ENCODE measurements around the gene GLT8D2.
"Not testable (repeated sequence)": the region's sequence is repeated elsewhere in the genome, so short reads cannot be mapped to it uniquely, and the experiment has no call there.

Gene GLT8D2

GRCh38 chr12:104054681-104055346 is 4.8 kb upstream of the GLT8D2 start:
- in situ Hi-C loops (cut with HindIII; ENCODE audit: low sequenced_read_pairs): no loop called here

GRCh38 chr12:104050436-104050835 is 449 bp upstream of the GLT8D2 start:
- in situ Hi-C loops (cut with HindIII; ENCODE audit: low sequenced_read_pairs): no loop called here

GRCh38 chr12:104049278-104049902 is 597 bp downstream of the GLT8D2 start:
- in situ Hi-C loops (cut with HindIII; ENCODE audit: low sequenced_read_pairs): no loop called here

GRCh38 chr12:104048811-104049210 is 1.2 kb downstream of the GLT8D2 start:
- in situ Hi-C loops (cut with HindIII; ENCODE audit: low sequenced_read_pairs): no loop called here

- in situ Hi-C loops (cut with HindIII; ENCODE audit: low sequenced_read_pairs): no loop called here
Observed at GRCh38 chr12:104048162-104048561, 1.8 kb downstream of the GLT8D2 start.

- in situ Hi-C loops (cut with HindIII; ENCODE audit: low sequenced_read_pairs): no loop called here
Observed at GRCh38 chr12:104046306-104046705, 3.7 kb downstream of the GLT8D2 start.

GRCh38 chr12:104044158-104044557 is 5.8 kb downstream of the GLT8D2 start:
- in situ Hi-C loops (cut with HindIII; ENCODE audit: low sequenced_read_pairs): no loop called here

GRCh38 chr12:104042580-104042979 is 7.4 kb downstream of the GLT8D2 start:
- in situ Hi-C loops (cut with HindIII; ENCODE audit: low sequenced_read_pairs): no loop called here

- in situ Hi-C loops (cut with HindIII; ENCODE audit: low sequenced_read_pairs): not testable (repeated sequence)
Observed at GRCh38 chr12:104039769-104040168, 10.2 kb downstream of the GLT8D2 start.

- in situ Hi-C loops (cut with HindIII; ENCODE audit: low sequenced_read_pairs): not testable (repeated sequence)
Observed at GRCh38 chr12:104036143-104036542, 13.8 kb downstream of the GLT8D2 start.

GRCh38 chr12:104030596-104030995 is 19.4 kb downstream of the GLT8D2 start:
- in situ Hi-C loops (cut with HindIII; ENCODE audit: low sequenced_read_pairs): not testable (repeated sequence)

- in situ Hi-C loops (cut with HindIII; ENCODE audit: low sequenced_read_pairs): no loop called here
Observed at GRCh38 chr12:104026841-104027599, 23.0 kb downstream of the GLT8D2 start.

- in situ Hi-C loops (cut with HindIII; ENCODE audit: low sequenced_read_pairs): no loop called here
Observed at GRCh38 chr12:104025771-104026170, 24.2 kb downstream of the GLT8D2 start.

- in situ Hi-C loops (cut with HindIII; ENCODE audit: low sequenced_read_pairs): no loop called here
Observed at GRCh38 chr12:104024348-104024747, 25.6 kb downstream of the GLT8D2 start.

- in situ Hi-C loops (cut with HindIII; ENCODE audit: low sequenced_read_pairs): no loop called here
Observed at GRCh38 chr12:104023710-104024109, 26.3 kb downstream of the GLT8D2 start.

- in situ Hi-C loops (cut with HindIII; ENCODE audit: low sequenced_read_pairs): no loop called here
Observed at GRCh38 chr12:104022786-104023185, 27.2 kb downstream of the GLT8D2 start.

GRCh38 chr12:104021862-104022261 is 28.1 kb downstream of the GLT8D2 start:
- in situ Hi-C loops (cut with HindIII; ENCODE audit: low sequenced_read_pairs): not testable (repeated sequence)

GRCh38 chr12:104012331-104012730 is 37.7 kb downstream of the GLT8D2 start:
- in situ Hi-C loops (cut with HindIII; ENCODE audit: low sequenced_read_pairs): no loop called here

GRCh38 chr12:104011253-104011652 is 38.7 kb downstream of the GLT8D2 start:
- in situ Hi-C loops (cut with HindIII; ENCODE audit: low sequenced_read_pairs): no loop called here

- in situ Hi-C loops (cut with HindIII; ENCODE audit: low sequenced_read_pairs): no loop called here
Observed at GRCh38 chr12:104010606-104011169, 39.3 kb downstream of the GLT8D2 start.

GRCh38 chr12:104010121-104010520 is 39.9 kb downstream of the GLT8D2 start:
- in situ Hi-C loops (cut with HindIII; ENCODE audit: low sequenced_read_pairs): no loop called here

GRCh38 chr12:104006929-104007328 is 43.1 kb downstream of the GLT8D2 start:
- in situ Hi-C loops (cut with HindIII; ENCODE audit: low sequenced_read_pairs): no loop called here

All from DLD1 (cell line).